Measurements from ENCODE around the gene SLC35E3.

SLC35E3 gene

DNA sequence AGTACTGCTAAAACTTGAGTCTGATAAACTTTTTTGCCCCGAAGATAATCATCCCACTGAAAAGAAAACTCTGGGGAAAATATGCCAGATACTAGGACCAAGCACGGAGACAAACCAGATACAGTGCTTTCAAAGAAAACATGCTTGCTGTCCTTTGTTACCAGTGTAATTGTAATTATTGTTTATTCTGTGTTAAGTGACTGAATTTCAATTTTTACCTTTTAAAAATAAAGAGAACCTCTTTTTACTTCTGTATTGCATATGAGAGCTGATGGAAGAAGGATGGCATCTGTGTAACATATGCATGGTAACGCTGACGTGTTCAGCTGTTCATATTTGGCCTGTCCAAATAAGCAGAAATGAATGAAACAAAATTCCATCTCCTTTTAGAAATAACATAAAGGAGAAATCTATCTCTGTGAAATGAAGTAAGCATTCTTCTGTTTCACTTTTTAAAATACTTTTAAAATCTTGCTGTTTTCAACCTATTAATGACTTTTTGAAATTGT, 22.5 kb downstream of the SLC35E3 start:
- no peak overlapping the region for H3K4me3 ChIP-seq (ENCODE audit: low read depth, low read length)
- no peak for DNase-seq (ENCODE audit: low read depth)
- TF ChIP-seq, protein P1, sequence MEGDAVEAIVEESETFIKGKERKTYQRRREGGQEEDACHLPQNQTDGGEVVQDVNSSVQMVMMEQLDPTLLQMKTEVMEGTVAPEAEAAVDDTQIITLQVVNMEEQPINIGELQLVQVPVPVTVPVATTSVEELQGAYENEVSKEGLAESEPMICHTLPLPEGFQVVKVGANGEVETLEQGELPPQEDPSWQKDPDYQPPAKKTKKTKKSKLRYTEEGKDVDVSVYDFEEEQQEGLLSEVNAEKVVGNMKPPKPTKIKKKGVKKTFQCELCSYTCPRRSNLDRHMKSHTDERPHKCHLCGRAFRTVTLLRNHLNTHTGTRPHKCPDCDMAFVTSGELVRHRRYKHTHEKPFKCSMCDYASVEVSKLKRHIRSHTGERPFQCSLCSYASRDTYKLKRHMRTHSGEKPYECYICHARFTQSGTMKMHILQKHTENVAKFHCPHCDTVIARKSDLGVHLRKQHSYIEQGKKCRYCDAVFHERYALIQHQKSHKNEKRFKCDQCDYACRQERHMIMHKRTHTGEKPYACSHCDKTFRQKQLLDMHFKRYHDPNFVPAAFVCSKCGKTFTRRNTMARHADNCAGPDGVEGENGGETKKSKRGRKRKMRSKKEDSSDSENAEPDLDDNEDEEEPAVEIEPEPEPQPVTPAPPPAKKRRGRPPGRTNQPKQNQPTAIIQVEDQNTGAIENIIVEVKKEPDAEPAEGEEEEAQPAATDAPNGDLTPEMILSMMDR (conservative IDR thresholded peaks at IDR 0.05; ENCODE audit: low read depth, low read length), result no peak

DNA sequence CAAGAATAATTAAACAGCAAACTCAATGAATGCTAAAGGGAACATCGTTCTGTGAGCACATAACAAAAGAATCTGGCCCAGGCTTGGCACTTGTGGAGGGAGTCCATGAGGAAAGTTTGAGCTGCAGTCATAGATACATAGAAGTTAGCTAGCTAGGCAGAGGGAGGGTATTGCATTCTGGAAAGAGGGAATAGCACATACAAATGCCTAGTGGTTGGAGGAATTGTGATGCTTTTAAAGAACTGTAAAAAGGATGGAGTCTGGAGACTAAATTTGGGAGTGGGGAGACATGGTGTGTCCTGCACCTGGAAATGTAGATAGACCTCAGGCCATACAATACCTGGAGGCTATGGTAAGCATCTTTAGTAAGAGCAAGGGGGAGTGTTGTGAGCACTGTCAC, 24.0 kb downstream of the SLC35E3 start:
- TF ChIP-seq, protein P1 (conservative IDR thresholded peaks at IDR 0.05; ENCODE audit: low read depth, low read length), result no peak
- no peak for DNase-seq (ENCODE audit: low read depth)

DNA sequence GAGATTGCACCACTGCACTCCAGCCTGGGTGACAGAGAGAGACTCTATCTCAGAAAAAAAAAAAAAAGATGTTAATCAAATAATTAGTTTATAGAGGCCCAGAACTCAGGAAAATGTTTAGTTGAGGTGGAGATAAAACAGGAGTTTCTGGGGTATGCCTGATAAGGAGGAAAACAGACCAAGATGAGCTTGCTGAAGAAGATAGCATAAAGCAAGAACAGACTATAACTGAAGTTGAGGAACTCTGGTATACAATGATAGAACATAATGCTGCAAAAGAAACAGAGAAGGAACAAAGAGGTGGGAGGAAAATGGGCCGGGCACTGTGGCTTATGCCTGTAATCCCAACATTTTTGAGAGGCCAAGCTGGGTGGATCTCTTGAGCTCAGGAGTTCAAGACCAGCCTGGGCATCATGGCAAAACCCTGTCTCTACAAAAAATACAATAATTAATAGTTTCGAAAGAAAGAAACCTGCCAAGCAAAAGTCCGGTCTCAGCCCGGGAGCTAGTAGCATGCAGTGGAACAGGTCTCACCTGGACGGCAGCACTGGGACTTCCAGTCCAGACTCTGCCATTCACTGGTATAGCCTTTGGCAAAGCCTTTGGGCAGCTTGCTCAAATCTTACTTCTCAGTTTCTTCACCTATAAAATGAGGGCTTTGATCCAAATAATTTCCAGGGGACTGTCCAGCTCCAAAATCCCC, 25.4 kb downstream of the SLC35E3 start:
- no peak overlapping the region for H3K4me3 ChIP-seq (ENCODE audit: low read depth, low read length)
- TF ChIP-seq, protein P1 (conservative IDR thresholded peaks at IDR 0.05; ENCODE audit: low read depth, low read length), result no peak
- no peak for DNase-seq (ENCODE audit: low read depth)

More for the DNA sequence above, 24.0 kb downstream of the SLC35E3 start:
- H3K4me3 ChIP-seq (ENCODE audit: low read depth, low read length), result no peak overlapping the region

DNA sequence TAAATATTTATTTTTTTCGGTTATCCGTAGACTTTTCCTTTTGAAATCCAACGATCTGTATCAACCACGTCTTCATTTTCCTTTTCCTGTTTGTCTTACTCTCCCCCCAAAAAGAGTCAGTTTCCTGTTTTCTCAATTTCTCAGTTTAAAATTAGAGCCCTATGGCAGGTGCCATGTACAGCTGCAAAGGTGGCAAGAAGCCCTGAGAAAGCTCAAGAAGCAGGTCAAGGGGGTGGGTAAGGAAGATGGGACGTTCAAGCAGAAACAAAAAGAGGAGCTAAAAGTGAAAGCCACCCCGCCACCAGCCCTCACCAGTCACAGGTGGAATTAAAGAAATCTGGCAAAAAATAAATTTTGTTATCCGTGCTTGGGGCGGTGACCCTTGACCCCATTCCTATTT, 26.7 kb downstream of the SLC35E3 start:
- no peak overlapping the region for H3K4me3 ChIP-seq (ENCODE audit: low read depth, low read length)
- DNase-seq (ENCODE audit: low read depth), result no peak
- TF ChIP-seq, protein P1 (conservative IDR thresholded peaks at IDR 0.05; ENCODE audit: low read depth, low read length), result no peak

DNA sequence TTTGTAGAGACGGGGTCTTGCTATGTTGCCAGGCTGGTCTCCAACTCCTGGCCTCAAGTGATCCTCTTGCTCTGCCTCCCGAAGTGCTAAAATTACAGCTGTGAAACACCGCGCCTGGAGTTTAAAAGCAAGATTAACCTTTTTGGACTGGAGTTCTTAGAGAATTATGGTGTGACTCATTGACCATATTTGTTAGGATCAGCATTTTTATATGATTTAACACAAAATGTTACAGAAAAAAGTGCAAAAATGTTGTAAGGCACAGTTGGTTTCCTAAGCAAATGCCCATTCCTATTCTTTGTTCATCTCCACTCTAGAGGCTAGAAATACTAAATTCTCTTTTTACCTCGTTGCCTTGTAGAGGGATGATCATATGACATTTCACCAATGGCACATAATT, 27.6 kb downstream of the SLC35E3 start:
- TF ChIP-seq, protein P1 (conservative IDR thresholded peaks at IDR 0.05; ENCODE audit: low read depth, low read length), result no peak
- H3K4me3 ChIP-seq (ENCODE audit: low read depth, low read length), result no peak overlapping the region
- peak; percentile 18 for DNase-seq (ENCODE audit: low read depth)

DNA sequence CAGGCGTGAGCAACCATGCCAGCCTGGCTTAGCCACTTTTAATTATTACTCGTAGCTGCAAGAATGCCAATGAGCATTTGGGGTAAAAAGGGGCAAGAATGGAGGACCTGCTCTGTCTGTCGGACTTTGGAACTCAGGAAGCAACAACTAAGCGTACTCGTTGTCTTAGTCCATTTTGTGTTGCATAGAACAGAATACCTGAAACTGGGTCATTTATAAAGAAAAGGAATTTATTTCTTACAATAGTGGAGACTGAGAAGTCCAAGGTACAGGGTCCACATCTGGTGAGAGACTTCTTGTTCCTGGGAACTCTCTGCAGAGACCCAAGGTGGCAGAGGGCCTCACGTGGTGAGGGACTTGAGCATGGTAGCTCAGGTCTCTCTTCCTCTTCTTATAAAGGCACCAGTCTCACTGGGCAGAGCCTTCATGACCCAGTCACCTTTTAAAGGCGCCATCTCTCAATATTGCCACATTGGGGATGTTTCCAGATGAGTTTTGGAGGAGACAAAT, 29.2 kb downstream of the SLC35E3 start:
- TF ChIP-seq, protein P1 (conservative IDR thresholded peaks at IDR 0.05; ENCODE audit: low read depth, low read length), result no peak
- no peak overlapping the region for H3K4me3 ChIP-seq (ENCODE audit: low read depth, low read length)
- DNase-seq (ENCODE audit: low read depth), result no peak
